Measurements from ENCODE around the gene DLG2.

Gene DLG2

GRCh38 chr11:84751371-84751770, 875.8 kb downstream of the DLG2 start:
- DNase-seq (ENCODE audit: extremely low read depth, low read depth) = no peak
- TF ChIP-seq CTCF (IDR thresholded peaks at IDR 0.05; ENCODE audit: low read depth, low read length) = no peak

GRCh38 chr11:84747871-84748270, 879.3 kb downstream of the DLG2 start:
- DNase-seq (ENCODE audit: extremely low read depth, low read depth) = no peak

GRCh38 chr11:84740050-84740449, 887.1 kb downstream of the DLG2 start:
- DNase-seq (ENCODE audit: extremely low read depth, low read depth) = no peak
- no peak for TF ChIP-seq CTCF (IDR thresholded peaks at IDR 0.05; ENCODE audit: low read depth, low read length)

More at GRCh38 chr11:84747871-84748270, 879.3 kb downstream of the DLG2 start:
- no peak for TF ChIP-seq CTCF (IDR thresholded peaks at IDR 0.05; ENCODE audit: low read depth, low read length)

GRCh38 chr11:84724256-84724655, 902.9 kb downstream of the DLG2 start:
- DNase-seq (ENCODE audit: extremely low read depth, low read depth) = no peak
- TF ChIP-seq CTCF (IDR thresholded peaks at IDR 0.05; ENCODE audit: low read depth, low read length) = no peak

- TF ChIP-seq CTCF (IDR thresholded peaks at IDR 0.05; ENCODE audit: low read depth, low read length) = no peak
- DNase-seq (ENCODE audit: extremely low read depth, low read depth) = no peak
These were observed 904.5 kb downstream of the DLG2 start for GRCh38 chr11:84722583-84723108.

GRCh38 chr11:84721561-84721961, 905.6 kb downstream of the DLG2 start:
- DNase-seq (ENCODE audit: extremely low read depth, low read depth) = no peak
- no peak for TF ChIP-seq CTCF (IDR thresholded peaks at IDR 0.05; ENCODE audit: low read depth, low read length)

GRCh38 chr11:84720706-84721402, 906.3 kb downstream of the DLG2 start:
- DNase-seq (ENCODE audit: extremely low read depth, low read depth) = no peak
- TF ChIP-seq CTCF (IDR thresholded peaks at IDR 0.05; ENCODE audit: low read depth, low read length) = no peak
